Heart right ventricle (tissue), 16 donors: ENCODE results near the gene PHACTR4. TPM values are rescaled to one million over a fixed set of nuclear protein-coding genes. Genes with fewer than 3 reads are reported as not detected.

Experiments used
- ATAC-seq, 8 donors: fragments of 200-7000 bp; cut with Tn5 transposase; one replicate each; pipeline ENCODE4 v1.9.1; 2020; ENCODE audit warnings: mild to moderate bottlenecking in 8 of 8, moderate library complexity in 8 of 8, moderate number of reproducible peaks in 1 of 8
- DNase-seq, 2 donors: peaks; one replicate each; pipeline ENCODE4 v3.0.0-alpha.2; 2020
- H3K27ac ChIP-seq, 10 donors: fragments of 200-600 bp; sonication (generic) in 2 of 10; one replicate each; pipeline versions ENCODE4 v1.5.0 to v1.8.0; 2020 to 2022; ENCODE audit warnings: mild to moderate bottlenecking in 3 of 10
- H3K27me3 ChIP-seq, 7 donors: fragments of 200-600 bp; one replicate each; pipeline ENCODE4 v1.8.0; 2021 to 2022; ENCODE audit warnings: mild to moderate bottlenecking in 2 of 7
- H3K36me3 ChIP-seq, 9 donors: fragments of 200-600 bp; sonication (generic) in 1 of 9; one replicate each; pipeline versions ENCODE4 v1.5.0 to v1.8.0; 2020 to 2022; ENCODE audit warnings: mild to moderate bottlenecking in 2 of 9
- H3K4me1 ChIP-seq, 9 donors: fragments of 200-600 bp; sonication (generic) in 1 of 9; one replicate each; pipeline versions ENCODE4 v1.5.0 to v1.8.0; 2020 to 2022; ENCODE audit warnings: mild to moderate bottlenecking in 4 of 9
- H3K4me3 ChIP-seq, 10 donors: fragments of 200-600 bp; sonication (generic) in 2 of 10; one replicate each; pipeline versions ENCODE4 v1.5.0 to v1.8.0; 2020 to 2022; ENCODE audit warnings: mild to moderate bottlenecking in 7 of 10, moderate library complexity in 2 of 10
- H3K9me3 ChIP-seq, 11 donors: fragments of 200-600 bp in 10 of 11; sonication (generic) in 2 of 11; one replicate each; pipeline versions ENCODE4 v1.5.0 to v1.8.0; 2013 to 2022; ENCODE audit warnings: mild to moderate bottlenecking in 2 of 11, control low read depth in 1 of 11, moderate library complexity in 1 of 11
- CTCF ChIP-seq, 9 donors: fragments of 200-600 bp; sonication (generic) in 2 of 9; IDR thresholded peaks; one replicate each; pipeline versions ENCODE4 v1.5.0 to v1.8.0; 2021 to 2022; ENCODE audit warnings: antibody characterized with exemption in 9 of 9, mild to moderate bottlenecking in 5 of 9, moderate library complexity in 1 of 9
- whole genome bisulfite sequencing, 2 donors: extraction: QIAGEN DNeasy Blood & Tissue Kit; methylation state at CpG; one replicate each; pipeline ENCODE4 v1.1.7; 2013; ENCODE audit warnings: inconsistent platforms in 1 of 2; 5-methylcytosine and 5-hydroxymethylcytosine counted together
- intact Hi-C, 10 donors: fragments of 100-400 bp; cut with DNase I; formaldehyde crosslinking; loops; one replicate each; pipeline versions ENCODE4 v1.11.1 to v1.14.2; 2022
- polyA plus RNA-seq, 2 donors: library from polyadenylated mRNA; stranded (reverse); fragments of 200-250 nt; gene quantifications; one replicate each; pipeline ENCODE4 v1.2.3, GENCODE V29; 2013
- total RNA-seq, 10 donors: library from RNA; stranded (reverse); fragmentation: NEBNext Ultra II Directional in 3 of 10; extraction: Animal tissue kit (Norgen Biotek cat#: 25700) in 3 of 10; gene quantifications; one replicate each; pipeline versions ENCODE4 v1.2.1 to v1.2.4, GENCODE V29; 2021 to 2023
- donor health status: Arrhythmogenic right ventricular cardiomyopathy.
- donor health status: ischemic (EF 13 %, LVEDD 7.1; RV severe dilation, severe dysfunction).
- donor health status: healthy with polysubstance abuse.
- donor health status: DM: no; HTN: yes; CAD: no.
- donor health status: DM: no; HTN: no; CAD: no.
- donor health status: ischemic (EF 25% LVEDD 6.9; RV normal size, moderate dysfunction).
- donor health status: ischemic (EF 25% LVEDD 5.7; RV mildly dilated, moderate dysfunction).
- donor health status: healthy.
- donor health status: DM: yes; HTN: yes; CAD: no.
- donor health status: Ischemic cardiomyopathy.
- donor health status: ischemic (EF 35%, LVEDD 5.7; RV mildly dilated, moderate dysfunction).
- donor health status: nonischemic (EF 11% LVEDD 7.7; RV severe dilation, severe dysfunction).
- donor health status: DM: yes; HTN: yes; CAD: no.
- donor health status: PGD.
- donor health status: ischemic (EF 29% LVEDD 5.4; RV normal size, mild dysfunction).
- donor health status: nonischemic (EF 23%, LVEDD 6.1; RV moderate dilation, normal function).

The PHACTR4 gene
- total and polyA plus RNA-seq, 12 donors, result 14.0 to 36.1 (median 18.5) TPM

GRCh38 chr1:28499553-28499952 lies 130.0 kb downstream of the PHACTR4 start:
- 90 to 91% methylated on average over 4 of the region's 4 CpGs for WGBS, 2 donors

GRCh38 chr1:28501925-28502324 lies 132.4 kb downstream of the PHACTR4 start:
- H3K4me3 ChIP-seq, result no peak overlapping the region
- H3K9me3 ChIP-seq, result no peaks in the 10 kb centered on the region
- intact Hi-C loops, result no loop called here
- H3K27me3 ChIP-seq, result no peaks in the 10 kb centered on the region
- WGBS, 2 donors, result 73 to 75% methylated on average over 4 of the region's 4 CpGs
- peaks cover 0 to 12% (median 6%) of the 10 kb centered on the region in 9 donors for H3K4me1 ChIP-seq
- DNase-seq, result no peak
- ATAC-seq, result no peak
- TF ChIP-seq CTCF (IDR thresholded peaks at IDR 0.05), result no peak
- H3K27ac ChIP-seq, result no peak overlapping the region
- peaks cover 0 to 38% (median 11%) of the 10 kb centered on the region in 9 donors for H3K36me3 ChIP-seq

More at GRCh38 chr1:28499553-28499952, 130.0 kb downstream of the PHACTR4 start:
- H3K4me3 ChIP-seq, result no peak overlapping the region
- ATAC-seq (no peak), DNase-seq (no peak)
- H3K27ac ChIP-seq, result no peak overlapping the region
- no peaks in the 10 kb centered on the region for H3K27me3 ChIP-seq
- H3K9me3 ChIP-seq, result no peaks in the 10 kb centered on the region
- peaks cover 0 to 59% (median 34%) of the 10 kb centered on the region in 9 donors for H3K36me3 ChIP-seq
- intact Hi-C loops, result no loop called here
- no peak for TF ChIP-seq CTCF (IDR thresholded peaks at IDR 0.05)
- H3K4me1 ChIP-seq, result no peaks in the 10 kb centered on the region

- no peaks in the 10 kb centered on the region for H3K27me3 ChIP-seq
- intact Hi-C loops, result no loop called here
- H3K36me3 ChIP-seq, result peaks cover 0 to 38% (median 2%) of the 10 kb centered on the region in 9 donors
- no peak for TF ChIP-seq CTCF (IDR thresholded peaks at IDR 0.05)
- H3K9me3 ChIP-seq, result no peaks in the 10 kb centered on the region
- ATAC-seq (no peak), DNase-seq (no peak)
- no peak overlapping the region for H3K27ac ChIP-seq
- 83 to 85% methylated on average over 3 of the region's 3 CpGs for WGBS, 2 donors
- peaks cover 9 to 24% (median 17%) of the 10 kb centered on the region in 9 donors for H3K4me1 ChIP-seq
- H3K4me3 ChIP-seq, result no peak overlapping the region
Measured at GRCh38 chr1:28503117-28503516, 133.6 kb downstream of the PHACTR4 start.

- no peaks in the 10 kb centered on the region for H3K9me3 ChIP-seq
- intact Hi-C loops, result loop anchor here in 4 of 10 donors (2.0 to 5.0 kb wide), 4 partner anchors 47 to 258 kb away; partner anchors contain the start of gene TRNAU1AP (in 2 of the 4)
- peak; percentile 93 to 98 for DNase-seq
- peak within 1 kb of the TSS; percentile 54 to 90 (median 78) for H3K4me3 ChIP-seq
- no peak for TF ChIP-seq CTCF (IDR thresholded peaks at IDR 0.05)
- peak within 1 kb of the TSS; percentile 21 to 95 (median 87) for H3K27ac ChIP-seq
- H3K4me1 ChIP-seq, result peaks cover 9 to 48% (median 42%) of the 10 kb centered on the region in 9 donors
- ATAC-seq, result peak; percentile 96 to 99 (median 98)
- no peaks in the 10 kb centered on the region for H3K27me3 ChIP-seq
- H3K36me3 ChIP-seq, result peaks cover 0 to 41% (median 22%) of the 10 kb centered on the region in 9 donors
- 1 to 2% methylated on average over 41 of the region's 41 CpGs for WGBS, 2 donors
Measured at GRCh38 chr1:28505406-28506187, 136.1 kb downstream of the PHACTR4 start, which contains the start of gene RCC1. TSS of gene RCC1 (plus strand) at chr1:28506043. CDS start at chr1:28529867, 23,824 bp downstream.
